GM18519 (cell line): ENCODE measurements around the gene NACC2.

ENCODE experiments used
- ATAC-seq: cut with Tn5 transposase; IDR thresholded peaks from one replicate; pipeline ENCODE4 v1.9.1; 2021; ENCODE audit warnings: mild to moderate bottlenecking, moderate library complexity; ENCODE audit not compliant: unreplicated experiment, low FRiP score

NACC2 gene, protein sequence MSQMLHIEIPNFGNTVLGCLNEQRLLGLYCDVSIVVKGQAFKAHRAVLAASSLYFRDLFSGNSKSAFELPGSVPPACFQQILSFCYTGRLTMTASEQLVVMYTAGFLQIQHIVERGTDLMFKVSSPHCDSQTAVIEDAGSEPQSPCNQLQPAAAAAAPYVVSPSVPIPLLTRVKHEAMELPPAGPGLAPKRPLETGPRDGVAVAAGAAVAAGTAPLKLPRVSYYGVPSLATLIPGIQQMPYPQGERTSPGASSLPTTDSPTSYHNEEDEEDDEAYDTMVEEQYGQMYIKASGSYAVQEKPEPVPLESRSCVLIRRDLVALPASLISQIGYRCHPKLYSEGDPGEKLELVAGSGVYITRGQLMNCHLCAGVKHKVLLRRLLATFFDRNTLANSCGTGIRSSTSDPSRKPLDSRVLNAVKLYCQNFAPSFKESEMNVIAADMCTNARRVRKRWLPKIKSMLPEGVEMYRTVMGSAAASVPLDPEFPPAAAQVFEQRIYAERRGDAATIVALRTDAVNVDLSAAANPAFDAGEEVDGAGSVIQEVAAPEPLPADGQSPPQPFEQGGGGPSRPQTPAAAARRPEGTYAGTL

DNA sequence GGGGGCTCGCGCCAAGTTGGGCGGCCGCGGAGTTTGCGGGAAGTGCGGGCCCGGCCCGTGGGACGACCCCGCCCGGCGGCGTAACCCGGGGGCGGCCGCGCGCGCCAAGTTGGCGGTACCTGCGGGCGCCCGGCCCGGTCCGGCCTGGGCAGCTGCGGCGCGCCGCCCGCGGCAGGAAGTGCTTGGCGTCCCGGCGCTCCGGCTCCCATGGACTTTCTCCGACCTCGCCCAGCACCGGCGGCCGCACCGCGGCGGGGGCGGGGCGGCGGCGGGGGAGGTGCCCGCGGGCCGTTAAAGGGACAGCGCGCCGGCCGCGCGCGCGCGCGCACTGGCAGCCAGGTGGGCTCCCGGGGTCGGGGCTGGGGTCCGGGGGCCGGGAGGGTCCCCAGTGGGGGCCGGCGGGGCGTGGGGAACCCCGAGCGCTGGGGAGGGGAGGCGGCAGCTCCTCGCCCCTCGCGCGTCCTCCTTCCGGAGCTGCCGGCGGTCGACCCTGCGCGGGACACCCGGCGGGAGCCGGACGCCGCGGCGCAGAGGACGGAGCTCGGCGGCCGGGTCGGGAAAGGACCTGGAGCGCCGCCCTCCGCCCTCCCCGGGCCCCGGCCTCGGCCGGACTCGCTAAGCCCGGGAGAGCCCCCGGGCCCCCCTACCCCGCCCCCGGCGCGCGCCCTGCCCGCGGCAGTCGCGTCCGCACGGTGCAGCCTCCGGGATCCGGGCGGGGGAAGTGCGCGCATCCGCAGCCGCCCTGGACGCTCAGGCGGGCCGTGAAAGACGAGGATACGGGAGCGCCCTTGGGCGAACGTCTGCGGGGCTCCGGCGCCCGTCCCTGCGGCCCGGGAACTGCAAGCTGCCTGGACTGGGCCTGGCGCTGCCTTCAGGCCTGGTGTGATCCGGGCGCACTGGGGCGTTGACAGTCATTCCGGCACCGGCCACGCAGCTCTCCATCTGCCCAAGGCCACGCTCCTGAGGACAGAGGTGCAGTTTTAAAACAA is at the start of gene NACC2:
Gene NACC2, minus strand, starts transcription at position 220 of the 989 bp plus-strand sequence. CDS start 44,768 bp downstream, outside the sequence.
- ATAC-seq, result no peak

DNA sequence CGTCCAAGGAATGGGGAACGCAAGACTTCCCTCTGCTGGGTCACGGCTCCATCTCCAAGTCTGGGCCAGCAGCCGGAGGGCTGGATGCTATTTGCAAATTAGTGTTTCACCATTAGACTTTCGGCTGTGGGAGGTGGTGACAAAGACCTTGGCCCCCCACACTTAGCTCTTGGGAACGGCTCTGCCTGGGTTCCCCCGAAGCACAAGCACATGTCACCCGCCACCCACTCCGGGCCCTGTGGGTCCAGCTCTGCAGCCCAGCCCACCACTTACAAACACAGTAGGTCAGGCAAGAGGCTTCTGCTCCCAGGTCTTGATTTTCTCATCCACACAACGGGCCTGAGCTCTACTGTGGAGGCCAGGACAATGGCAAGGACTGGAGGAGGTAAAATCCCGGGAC is 49.4 kb upstream of the NACC2 start:
- no peak for ATAC-seq

DNA sequence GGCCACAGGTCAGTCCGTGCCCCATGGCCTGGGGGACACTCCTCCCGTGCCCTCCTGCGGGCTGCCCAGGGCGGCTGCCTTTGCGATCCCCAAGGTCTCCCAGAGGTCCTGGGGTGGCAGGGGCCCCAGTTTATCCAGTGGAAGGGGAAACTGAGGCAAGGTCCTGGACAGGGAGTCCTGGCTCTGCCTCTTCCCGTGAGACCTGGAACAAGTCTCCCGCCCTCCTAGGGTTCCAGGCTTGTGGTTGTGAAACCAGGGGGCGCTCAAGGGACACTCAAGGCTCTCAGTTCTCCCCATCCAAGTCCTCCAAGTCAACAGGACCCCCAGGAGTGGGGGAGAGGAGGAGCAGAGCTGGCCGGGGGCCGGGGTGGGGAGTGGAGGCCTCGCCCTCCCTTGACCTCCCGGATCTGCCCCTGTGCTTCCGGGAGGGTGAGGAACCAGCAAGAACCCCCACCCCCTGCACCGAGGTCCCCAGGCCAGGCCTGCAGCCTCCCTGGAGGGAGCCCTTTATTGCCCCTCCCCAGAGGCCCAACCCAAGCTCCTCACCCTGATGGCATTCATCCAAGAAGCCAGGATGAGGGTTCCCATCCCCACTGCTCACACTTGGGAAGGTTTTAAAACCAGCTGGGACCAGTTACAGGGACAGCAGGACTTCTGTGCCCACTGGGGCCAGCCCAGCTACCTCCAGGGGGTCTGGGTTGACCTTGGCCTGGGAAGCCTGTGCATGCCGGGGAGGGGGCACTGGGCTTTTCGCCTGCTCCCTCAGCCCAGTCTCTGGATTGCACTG is 48.3 kb upstream of the NACC2 start:
- ATAC-seq, result no peak

DNA sequence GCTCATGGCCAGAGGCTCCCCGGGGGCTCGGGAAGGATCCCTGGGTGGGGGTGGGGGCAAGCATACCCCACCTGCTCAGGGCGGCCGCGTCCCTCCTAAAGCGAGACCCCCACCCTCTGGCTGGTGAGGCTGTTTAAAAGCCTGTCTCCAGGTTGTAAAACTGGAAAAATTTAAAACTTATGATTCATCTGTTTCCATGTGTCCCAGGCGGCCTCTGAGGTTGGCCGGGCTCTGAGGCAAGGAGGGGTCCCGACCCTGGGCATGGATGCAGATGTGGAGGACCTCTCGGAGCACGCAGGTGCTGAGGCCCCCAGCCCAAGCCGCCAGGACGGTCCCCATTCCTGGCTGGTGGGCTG is 47.7 kb upstream of the NACC2 start:
- ATAC-seq, result no peak

DNA sequence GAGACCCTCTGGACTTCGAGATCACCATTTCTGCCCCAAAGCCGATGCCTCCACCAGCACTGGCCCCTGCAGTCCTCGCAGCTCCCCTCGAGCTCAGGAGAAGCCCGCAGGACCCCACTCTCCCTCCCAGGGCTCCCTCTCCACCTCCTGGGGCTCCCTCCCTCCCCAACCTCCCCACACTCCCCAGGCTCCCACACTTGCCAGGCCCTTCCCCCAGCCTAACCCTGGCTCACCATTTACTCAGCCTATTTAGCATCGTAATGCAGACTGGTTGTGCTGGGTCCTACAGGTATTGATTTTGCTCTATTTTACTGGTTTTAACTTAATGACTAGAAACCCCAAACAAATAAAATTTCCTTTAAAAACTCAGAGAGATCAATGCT is 47.3 kb upstream of the NACC2 start:
- ATAC-seq, result no peak

DNA sequence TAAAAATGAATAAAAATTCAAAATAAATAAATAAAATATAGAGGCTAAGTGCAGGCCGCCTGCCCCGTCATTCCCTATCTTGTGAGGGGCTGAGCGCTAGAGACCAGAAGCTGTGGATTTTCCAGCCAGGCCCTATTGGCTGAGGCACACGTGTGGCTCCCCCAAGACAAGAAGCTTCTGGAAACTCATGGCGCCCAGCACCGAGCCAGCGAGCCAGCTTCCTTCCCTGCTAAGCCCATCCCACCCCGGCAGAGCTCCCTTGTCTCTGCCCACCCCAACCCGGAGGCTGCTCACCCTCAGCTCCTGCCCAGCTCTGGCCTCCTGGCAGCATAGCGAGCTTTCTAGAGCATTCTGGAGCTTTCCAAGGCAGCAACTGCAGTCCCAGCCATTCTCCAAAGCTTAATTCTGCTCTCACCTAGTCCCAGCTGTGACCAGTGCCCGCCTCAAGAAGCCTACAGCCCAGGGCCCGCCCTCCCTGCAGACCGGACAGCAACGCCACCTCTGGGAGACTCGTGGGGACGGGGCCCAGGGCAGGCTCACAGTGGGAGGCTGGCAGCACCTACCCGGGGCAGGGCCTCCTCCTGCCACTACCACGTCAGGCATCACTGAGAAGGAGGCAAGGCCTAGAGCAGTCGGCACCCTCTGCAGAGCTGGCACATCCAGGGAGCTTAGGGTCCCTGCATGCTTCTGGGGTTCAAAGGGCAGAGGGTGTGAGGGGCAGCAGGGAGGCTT is 46.8 kb upstream of the NACC2 start:
- ATAC-seq, result no peak

DNA sequence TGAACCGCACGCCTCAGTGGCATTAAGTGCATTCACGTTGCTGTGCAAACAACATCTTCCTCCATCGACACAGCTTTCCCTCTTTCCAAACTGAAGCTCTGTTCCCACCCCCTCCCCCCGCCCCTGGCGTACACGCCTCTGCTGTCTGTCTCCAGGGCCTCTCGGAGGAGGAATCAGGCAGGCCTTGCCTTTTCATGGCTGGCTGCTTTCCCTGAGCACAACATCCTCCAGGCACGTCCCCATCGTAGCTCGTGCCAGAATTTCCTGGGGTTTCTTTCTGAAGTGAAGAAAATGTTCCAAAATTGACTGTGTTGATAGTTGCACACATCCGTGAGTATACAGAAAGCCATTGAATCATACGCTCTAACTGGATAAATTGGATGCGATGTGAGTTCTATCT is 45.9 kb upstream of the NACC2 start:
- ATAC-seq, result no peak

DNA sequence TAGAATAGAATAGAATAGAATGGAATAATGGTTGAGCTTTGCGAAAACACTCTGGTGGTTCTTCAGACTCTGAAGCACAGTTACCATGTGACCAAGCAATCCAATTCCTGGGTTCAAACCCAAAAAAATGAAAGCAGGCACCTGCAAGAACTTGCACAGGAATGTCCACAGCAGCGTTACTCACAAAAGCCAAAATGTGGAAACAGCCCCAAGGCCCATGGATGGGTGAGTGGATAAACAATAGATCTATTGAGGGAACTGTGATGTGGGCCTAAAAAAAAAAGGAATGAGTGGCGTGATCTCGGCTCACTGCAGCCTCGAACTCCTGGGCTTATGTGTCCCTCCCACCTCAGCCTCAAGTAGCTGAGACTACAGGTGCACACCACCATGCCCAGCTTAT is 45.0 kb upstream of the NACC2 start:
- ATAC-seq, result no peak

DNA sequence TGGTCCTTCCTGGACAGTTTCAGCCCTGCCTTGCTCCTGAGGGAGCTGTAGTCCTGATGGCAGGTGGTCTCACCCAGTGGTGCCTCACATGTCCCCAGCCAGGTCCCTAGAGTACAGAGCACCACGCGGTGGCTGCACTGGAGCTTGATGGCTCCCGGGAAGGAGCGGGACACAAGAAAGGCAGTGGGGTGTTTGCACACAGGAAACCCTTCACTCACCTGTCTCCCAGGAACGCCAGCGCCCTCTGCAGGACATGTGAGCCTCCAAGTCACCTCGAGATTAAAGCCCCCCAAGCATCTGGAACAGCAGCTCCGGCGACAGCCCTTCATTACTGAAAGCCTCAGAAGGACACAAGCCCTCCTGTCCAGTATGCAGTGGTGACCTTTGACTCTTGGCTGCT is 43.5 kb upstream of the NACC2 start:
- ATAC-seq, result no peak

DNA sequence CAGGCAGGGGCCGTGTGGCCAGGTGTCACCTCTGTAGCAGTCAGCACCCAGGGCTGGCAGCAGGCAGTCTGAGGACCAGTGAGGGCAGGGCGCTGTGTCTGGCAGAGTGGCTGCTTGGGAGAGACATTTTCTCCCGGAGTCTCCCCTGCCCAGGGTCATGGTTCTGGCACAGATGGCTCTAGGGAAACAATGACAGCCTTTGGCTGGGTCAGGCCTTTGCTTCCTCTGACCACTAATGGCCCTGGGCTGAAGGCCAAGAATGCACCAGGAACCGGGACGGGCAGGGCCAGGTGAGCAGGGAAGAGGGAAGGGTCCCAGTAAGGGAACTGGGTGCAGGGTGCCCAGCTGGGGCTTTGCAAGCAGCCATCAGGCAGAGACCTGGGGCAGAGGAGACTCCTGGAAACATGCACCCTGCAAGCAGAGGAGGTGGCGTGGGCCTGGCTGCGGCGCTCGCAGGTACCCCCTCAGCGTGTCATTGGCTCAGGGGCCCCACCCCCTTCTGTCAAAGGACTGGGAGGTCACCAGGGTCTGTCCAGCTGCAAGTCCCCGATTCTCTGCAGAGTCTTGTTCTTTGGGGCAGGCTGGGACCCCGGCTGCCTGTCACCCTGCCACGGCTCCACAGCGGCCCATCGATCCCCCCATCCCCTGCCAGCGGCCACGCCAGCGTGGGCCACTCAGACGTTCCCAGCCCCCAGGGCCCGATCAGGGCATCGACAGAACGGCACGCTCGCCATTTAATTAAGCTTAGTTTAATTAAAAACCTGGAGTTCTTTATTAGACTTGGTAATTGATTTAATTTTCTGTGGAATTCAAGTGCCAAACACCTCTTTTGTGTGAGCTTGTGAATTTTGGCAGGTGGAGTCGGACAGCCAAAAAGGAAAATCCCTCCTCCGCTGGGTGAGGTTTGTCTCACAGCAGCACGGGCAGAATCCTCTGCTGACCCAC is 42.5 kb upstream of the NACC2 start:
- no peak for ATAC-seq

DNA sequence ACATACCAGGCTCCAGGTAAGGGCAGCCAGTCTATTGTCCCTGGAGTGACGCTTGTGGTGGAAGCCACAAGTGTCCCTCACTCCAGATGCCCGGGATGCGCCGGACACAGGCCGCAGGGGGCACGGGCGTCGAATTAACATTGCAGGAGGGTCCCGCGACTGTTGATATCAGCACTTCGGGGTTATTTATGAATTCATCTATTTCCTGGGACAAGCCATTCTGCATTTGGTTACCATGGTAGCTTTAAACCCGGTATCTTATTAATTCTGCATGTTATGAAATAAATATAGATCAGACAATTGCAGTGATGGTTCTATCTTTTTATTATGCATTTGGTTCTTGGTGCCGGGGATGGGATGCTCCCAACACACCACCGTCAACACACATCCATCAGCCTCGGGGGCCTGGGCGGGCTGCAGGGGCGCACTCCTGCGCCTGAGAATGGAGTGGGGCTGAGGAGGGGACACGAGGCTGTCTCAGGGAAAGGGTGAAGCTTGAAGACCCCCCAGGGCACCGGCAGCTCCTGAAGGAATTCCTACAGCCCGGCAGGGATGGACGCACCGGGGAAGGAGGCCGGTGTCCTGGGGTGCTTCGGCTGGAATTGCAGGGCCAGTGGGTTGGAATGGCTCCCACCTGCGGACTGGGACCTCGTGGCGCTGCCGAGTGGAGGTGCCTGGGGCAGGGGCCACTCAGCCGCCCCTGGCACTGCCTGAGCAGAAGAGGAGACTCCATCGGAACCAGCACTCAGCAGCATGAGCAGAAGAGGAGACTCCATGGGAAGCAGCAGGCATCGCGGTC is 41.2 kb upstream of the NACC2 start:
- ATAC-seq, result no peak

DNA sequence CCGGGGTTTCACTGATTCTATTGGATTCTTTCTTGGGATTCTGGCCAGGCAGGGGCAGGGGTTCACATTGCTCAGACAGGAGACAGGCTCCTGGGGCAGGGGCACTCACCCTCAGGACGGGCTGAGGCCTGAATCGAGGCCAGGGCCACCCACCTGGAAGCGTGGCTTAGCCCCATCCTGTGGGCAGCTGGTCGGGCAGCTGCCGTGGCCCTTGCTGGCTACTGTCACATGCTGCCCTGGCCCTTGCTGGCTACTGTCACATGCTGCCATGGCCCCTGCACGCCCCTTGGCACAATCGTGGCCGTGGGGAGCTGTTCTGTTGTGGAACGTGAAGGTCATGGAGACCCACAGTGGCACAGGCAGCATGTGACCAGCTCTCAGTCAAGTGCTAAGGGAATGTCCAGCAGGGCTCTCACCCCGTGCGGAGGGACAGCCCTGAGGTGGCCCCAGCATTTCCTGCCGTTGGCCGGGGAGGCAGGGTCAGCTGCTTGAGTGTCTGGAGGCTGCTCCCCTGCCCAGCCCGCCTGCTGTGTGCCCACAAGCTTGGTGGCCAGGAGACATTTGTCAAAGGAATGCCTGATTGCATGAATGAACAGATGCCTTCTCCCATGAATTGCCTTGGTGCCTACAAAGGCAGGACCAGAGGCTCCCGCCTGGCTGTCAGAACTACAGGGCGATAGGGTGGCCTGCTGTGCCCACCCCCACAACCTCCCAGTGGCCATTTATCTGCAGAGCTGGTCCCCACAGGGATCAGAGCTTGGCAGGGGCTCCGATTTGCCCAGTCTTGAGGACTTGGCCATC is 40.4 kb upstream of the NACC2 start:
- ATAC-seq, result no peak

DNA sequence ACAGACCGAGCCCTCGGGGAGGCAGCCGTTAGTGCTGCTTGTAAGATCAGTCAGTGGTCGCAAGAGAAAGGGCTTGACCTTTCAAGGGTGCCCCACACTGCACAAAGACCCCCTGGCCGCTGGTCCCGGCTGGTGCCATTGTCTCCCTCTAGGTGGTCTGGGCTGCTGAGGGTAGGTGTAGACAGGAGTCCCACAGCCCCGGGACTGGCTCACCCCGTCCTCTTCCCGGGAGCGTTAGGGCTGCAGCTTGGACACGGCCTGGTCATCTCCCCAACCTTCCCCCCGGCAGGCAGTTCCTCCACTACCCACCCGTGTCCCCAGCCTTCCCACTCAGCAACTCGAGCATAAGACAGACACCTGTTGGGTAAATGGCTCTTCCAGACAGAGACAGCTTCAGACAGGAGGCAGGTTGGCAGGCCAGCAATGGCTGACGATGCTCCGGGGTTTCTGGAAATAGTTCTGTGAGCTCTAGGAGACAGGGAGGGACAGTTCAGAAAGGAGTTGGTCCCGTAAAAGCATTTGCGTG is 38.9 kb upstream of the NACC2 start:
- ATAC-seq, result no peak

DNA sequence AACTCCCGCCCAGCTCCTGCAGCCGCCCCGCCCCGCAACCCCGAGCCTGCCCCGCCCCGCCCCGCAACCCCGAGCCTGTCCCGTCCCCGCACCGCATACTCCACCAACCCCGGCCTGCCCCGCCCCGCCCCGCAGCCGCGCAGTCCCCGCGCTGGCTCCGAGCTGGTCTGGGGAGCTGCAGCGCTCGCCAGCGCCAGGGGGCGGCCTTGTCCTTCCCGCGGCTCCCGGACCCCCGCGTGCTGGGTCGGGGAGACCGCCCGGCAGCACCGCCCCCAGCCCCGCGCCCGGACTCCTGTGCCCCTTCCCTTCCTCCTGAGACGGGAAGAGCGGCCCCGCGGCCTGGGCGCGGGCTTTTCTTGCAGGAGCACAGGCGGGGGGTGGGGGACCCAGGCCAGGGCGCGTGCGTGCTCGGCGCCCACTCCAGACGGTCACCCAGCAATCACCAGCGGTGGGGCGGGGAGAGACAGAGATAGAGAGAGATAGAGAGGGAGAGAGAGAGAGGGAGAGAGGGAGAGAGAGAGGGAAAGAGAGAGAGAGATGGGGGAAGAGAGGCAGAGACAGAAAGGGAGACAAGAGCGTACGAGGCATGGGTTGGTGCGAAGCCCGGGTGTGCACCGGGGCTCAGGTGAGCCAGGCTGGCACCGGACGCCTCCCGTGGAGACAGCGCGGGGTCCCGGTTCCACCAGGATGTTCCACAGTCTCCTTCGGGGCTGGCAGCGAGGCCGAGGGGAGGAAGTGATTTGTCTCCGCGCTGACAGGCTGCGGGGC is 38.3 kb upstream of the NACC2 start:
- no peak for ATAC-seq

DNA sequence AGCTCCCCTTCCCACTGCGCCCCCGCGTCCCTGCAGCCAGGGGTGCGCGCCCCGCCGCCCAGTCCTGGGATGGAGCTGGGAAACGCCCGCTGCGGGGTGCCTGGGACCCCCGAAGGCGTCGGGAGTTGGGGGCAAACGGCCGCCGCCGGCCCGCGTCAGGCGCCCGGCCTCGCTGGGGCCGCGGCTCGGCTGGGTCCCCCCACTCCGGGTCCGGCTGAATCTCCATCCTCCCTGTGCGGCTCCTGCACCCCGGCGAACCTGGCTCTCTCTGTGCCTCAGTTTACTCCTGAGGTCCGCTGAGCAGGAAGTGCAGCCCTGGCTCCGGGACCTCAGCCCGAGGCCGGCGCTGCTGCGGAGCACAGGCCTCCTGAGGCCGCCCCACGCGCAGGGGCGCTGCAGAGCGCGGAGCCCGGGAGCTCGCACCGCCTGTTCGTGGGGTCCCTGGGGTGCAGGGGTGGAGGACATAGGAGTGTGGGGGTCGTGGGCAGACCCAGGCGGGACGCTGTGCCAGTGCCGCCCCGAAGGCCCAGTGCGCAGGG is 37.5 kb upstream of the NACC2 start:
- ATAC-seq, result no peak
